Measurements from ENCODE around the gene SNAPC4. TPM values are rescaled to one million over a fixed set of nuclear protein-coding genes. Genes with fewer than 3 reads are reported as not detected.

The SNAPC4 gene
- polyA plus RNA-seq, 1 donor from 2014 or later: 6.8 TPM

DNA sequence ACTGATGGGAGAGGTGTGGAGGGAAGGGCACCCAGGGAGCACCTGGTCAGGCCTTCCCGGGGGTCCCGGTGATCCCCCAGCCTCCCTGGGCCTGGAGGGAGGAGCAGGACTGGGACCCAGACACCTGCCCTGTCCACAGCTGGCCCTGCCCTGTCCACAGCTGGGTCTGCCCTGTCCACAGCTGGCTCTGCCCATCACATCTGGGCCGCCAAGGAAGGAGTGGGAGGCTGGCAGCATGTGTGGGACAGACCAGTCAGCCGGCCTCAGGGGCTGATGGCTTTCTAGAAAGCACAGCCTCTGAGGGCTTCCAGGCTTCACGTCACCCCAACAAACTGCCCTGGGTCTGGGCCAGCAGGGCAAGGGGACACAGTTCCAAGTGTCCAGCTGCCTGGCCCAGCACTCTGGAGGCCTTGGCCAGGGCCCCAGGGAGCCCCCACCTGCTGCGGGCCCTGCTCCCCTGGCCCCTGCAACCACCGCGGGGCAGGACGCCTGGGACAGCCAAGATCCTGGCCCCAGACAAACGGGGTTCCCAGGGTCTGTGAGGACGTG, 48.6 kb downstream of the SNAPC4 start:
- H2AFZ ChIP-seq (ENCODE audit: low read depth, low read length): no peak overlapping the region
- no peaks in the 10 kb centered on the region for H4K20me1 ChIP-seq (ENCODE audit: insufficient read depth)
- H3K9me3 ChIP-seq (ENCODE audit: low read length): no peaks in the 10 kb centered on the region
- no peak overlapping the region for H3K27ac ChIP-seq (ENCODE audit: low read length)
- H3F3A ChIP-seq (ENCODE audit: insufficient read depth, low read length, poor library complexity, severe bottlenecking): no peaks in the 10 kb centered on the region
- no peak overlapping the region for H3K4me2 ChIP-seq (ENCODE audit: low read length)
- H3K9me2 ChIP-seq (ENCODE audit: insufficient read depth, low read length): no peaks in the 10 kb centered on the region
- H3K79me2 ChIP-seq (replicated peaks; ENCODE audit: insufficient read depth, low read length): no peaks in the 10 kb centered on the region
- no peak overlapping the region for H3K9ac ChIP-seq (ENCODE audit: low read length)
- TF ChIP-seq, protein P1, sequence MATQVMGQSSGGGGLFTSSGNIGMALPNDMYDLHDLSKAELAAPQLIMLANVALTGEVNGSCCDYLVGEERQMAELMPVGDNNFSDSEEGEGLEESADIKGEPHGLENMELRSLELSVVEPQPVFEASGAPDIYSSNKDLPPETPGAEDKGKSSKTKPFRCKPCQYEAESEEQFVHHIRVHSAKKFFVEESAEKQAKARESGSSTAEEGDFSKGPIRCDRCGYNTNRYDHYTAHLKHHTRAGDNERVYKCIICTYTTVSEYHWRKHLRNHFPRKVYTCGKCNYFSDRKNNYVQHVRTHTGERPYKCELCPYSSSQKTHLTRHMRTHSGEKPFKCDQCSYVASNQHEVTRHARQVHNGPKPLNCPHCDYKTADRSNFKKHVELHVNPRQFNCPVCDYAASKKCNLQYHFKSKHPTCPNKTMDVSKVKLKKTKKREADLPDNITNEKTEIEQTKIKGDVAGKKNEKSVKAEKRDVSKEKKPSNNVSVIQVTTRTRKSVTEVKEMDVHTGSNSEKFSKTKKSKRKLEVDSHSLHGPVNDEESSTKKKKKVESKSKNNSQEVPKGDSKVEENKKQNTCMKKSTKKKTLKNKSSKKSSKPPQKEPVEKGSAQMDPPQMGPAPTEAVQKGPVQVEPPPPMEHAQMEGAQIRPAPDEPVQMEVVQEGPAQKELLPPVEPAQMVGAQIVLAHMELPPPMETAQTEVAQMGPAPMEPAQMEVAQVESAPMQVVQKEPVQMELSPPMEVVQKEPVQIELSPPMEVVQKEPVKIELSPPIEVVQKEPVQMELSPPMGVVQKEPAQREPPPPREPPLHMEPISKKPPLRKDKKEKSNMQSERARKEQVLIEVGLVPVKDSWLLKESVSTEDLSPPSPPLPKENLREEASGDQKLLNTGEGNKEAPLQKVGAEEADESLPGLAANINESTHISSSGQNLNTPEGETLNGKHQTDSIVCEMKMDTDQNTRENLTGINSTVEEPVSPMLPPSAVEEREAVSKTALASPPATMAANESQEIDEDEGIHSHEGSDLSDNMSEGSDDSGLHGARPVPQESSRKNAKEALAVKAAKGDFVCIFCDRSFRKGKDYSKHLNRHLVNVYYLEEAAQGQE (IDR thresholded peaks at IDR 0.05; ENCODE audit: borderline replicate concordance): no peak
- TF ChIP-seq EZH2 (IDR thresholded peaks at IDR 0.05; ENCODE audit: borderline replicate concordance, insufficient read depth, low read length, poor library complexity, severe bottlenecking): no peak
- no peak for TF ChIP-seq TAF1 (IDR thresholded peaks at IDR 0.05; ENCODE audit: low read depth)
- peak; percentile 11 for TF ChIP-seq POLR2AphosphoS5 (IDR thresholded peaks at IDR 0.05)
- H3K4me3 ChIP-seq (ENCODE audit: low read length): no peak overlapping the region
- H3K27me3 ChIP-seq (ENCODE audit: insufficient read depth, low read depth, low read length): no peaks in the 10 kb centered on the region
- H3K36me3 ChIP-seq (ENCODE audit: insufficient read depth, low read length): no peaks in the 10 kb centered on the region

Other genes starting within 250 kb of the SNAPC4 start
- not detected in 2 replicates for gene LHX3, start 195.0 kb downstream of the SNAPC4 start, polyA plus RNA-seq
- gene QSOX2, start 154.4 kb downstream of the SNAPC4 start, polyA plus RNA-seq: 20.7 and 25.1 TPM in 2 replicates
- not detected in 2 replicates for gene CCDC187, start 96.1 kb downstream of the SNAPC4 start, polyA plus RNA-seq
- 117 and 148 TPM in 2 replicates for gene GPSM1, start 72.6 kb downstream of the SNAPC4 start, polyA plus RNA-seq
- gene DNLZ, start 36.4 kb downstream of the SNAPC4 start, polyA plus RNA-seq: 23.6 and 36.6 TPM in 2 replicates
- gene CARD9, start 26.5 kb downstream of the SNAPC4 start, polyA plus RNA-seq: 0.52 and 0.77 TPM in 2 replicates
- 63.7 and 72.1 TPM in 2 replicates for gene ENTR1, start 10.4 kb upstream of the SNAPC4 start, polyA plus RNA-seq
- gene PMPCA, start 10.5 kb upstream of the SNAPC4 start, polyA plus RNA-seq: 61.3 and 62.6 TPM in 2 replicates
- 17.9 and 24.0 TPM in 2 replicates for gene INPP5E, start 39.7 kb upstream of the SNAPC4 start, polyA plus RNA-seq
- 15.4 and 21.8 TPM in 2 replicates for gene SEC16A, start 82.9 kb upstream of the SNAPC4 start, polyA plus RNA-seq
- 0.15 and 0.32 TPM in 2 replicates for gene NOTCH1, start 145.9 kb upstream of the SNAPC4 start, polyA plus RNA-seq

Data from neural cell (in vitro differentiated cells).